ENCODE data around the gene LBX2. TPM values are rescaled to one million over a fixed set of nuclear protein-coding genes. Genes with fewer than 3 reads are reported as not detected.

LBX2 gene
- total and polyA plus RNA-seq, 9 of the 15 experiments (the other 6 are each of a cell fraction or from before 2014, with no cell fraction given): 0.39 to 6.2 (median 1.8) TPM; not detected in 1

DNA sequence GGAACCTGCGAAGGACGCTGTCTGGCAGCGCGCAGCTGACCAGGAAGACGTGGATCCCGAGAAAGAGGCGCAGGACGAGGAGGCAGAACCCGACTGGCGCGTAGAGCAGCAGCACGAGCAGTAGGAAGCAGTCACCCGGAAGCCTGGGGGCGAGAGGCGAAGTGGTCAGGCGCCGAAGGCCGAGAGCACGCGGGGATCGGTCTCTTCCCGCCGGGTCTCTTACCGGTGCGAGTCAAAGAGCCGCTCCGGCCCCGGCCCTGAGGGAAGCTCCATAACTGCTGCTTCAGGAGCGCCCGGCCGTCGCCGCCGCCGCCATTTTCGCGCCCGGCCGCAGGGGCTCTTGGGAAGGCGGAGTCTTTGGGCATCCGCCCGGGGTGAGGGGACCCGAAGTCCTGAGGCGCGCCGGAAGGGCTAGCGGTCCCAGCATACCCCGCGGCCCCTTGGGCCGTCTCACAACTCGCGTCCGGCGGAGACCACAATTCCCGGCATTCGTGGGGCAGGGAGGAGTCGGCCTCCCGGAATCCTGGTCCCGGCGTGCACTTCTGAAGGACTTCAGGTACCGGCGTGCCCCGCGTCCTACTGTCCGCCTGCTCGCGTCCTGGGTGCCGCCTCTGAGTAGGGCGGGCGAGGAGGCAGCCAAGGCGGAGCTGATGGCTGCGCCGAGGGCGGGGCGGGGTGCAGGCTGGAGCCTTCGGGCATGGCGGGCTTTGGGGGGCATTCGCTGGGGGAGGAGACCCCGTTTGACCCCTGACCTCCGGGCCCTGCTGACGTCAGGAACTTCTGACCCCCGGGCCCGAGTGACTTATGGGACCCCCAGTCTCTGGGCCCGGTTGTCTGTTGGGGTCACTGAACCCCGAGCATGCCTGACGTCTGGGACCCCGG is 30.2 kb upstream of the LBX2 start, which contains the start of the genes AUP1 and HTRA2 (continued):
- TF ChIP-seq, protein P1, sequence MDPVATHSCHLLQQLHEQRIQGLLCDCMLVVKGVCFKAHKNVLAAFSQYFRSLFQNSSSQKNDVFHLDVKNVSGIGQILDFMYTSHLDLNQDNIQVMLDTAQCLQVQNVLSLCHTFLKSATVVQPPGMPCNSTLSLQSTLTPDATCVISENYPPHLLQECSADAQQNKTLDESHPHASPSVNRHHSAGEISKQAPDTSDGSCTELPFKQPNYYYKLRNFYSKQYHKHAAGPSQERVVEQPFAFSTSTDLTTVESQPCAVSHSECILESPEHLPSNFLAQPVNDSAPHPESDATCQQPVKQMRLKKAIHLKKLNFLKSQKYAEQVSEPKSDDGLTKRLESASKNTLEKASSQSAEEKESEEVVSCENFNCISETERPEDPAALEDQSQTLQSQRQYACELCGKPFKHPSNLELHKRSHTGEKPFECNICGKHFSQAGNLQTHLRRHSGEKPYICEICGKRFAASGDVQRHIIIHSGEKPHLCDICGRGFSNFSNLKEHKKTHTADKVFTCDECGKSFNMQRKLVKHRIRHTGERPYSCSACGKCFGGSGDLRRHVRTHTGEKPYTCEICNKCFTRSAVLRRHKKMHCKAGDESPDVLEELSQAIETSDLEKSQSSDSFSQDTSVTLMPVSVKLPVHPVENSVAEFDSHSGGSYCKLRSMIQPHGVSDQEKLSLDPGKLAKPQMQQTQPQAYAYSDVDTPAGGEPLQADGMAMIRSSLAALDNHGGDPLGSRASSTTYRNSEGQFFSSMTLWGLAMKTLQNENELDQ (CRISPR knock-in tag; IDR thresholded peaks at IDR 0.05; ENCODE audit: borderline replicate concordance): no peak
- peak; percentile 81 for TF ChIP-seq PML (IDR thresholded peaks at IDR 0.05; ENCODE audit: low read length)
- TF ChIP-seq, protein P2, sequence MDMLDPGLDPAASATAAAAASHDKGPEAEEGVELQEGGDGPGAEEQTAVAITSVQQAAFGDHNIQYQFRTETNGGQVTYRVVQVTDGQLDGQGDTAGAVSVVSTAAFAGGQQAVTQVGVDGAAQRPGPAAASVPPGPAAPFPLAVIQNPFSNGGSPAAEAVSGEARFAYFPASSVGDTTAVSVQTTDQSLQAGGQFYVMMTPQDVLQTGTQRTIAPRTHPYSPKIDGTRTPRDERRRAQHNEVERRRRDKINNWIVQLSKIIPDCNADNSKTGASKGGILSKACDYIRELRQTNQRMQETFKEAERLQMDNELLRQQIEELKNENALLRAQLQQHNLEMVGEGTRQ (CRISPR knock-in tag; IDR thresholded peaks at IDR 0.05): no peak
- TF ChIP-seq ESRRB (CRISPR knock-in tag; IDR thresholded peaks at IDR 0.05; ENCODE audit: borderline replicate concordance): no peak
- TF ChIP-seq, protein P3, sequence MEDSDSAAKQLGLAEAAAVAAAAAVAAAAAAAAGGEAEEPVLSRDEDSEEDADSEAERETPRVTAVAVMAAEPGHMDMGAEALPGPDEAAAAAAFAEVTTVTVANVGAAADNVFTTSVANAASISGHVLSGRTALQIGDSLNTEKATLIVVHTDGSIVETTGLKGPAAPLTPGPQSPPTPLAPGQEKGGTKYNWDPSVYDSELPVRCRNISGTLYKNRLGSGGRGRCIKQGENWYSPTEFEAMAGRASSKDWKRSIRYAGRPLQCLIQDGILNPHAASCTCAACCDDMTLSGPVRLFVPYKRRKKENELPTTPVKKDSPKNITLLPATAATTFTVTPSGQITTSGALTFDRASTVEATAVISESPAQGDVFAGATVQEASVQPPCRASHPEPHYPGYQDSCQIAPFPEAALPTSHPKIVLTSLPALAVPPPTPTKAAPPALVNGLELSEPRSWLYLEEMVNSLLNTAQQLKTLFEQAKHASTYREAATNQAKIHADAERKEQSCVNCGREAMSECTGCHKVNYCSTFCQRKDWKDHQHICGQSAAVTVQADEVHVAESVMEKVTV (CRISPR knock-in tag; IDR thresholded peaks at IDR 0.05): no peak
- TF ChIP-seq, protein P4, sequence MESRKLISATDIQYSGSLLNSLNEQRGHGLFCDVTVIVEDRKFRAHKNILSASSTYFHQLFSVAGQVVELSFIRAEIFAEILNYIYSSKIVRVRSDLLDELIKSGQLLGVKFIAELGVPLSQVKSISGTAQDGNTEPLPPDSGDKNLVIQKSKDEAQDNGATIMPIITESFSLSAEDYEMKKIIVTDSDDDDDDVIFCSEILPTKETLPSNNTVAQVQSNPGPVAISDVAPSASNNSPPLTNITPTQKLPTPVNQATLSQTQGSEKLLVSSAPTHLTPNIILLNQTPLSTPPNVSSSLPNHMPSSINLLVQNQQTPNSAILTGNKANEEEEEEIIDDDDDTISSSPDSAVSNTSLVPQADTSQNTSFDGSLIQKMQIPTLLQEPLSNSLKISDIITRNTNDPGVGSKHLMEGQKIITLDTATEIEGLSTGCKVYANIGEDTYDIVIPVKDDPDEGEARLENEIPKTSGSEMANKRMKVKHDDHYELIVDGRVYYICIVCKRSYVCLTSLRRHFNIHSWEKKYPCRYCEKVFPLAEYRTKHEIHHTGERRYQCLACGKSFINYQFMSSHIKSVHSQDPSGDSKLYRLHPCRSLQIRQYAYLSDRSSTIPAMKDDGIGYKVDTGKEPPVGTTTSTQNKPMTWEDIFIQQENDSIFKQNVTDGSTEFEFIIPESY (CRISPR knock-in tag; IDR thresholded peaks at IDR 0.05): no peak
- TF ChIP-seq HDGF (IDR thresholded peaks at IDR 0.05): no peak
- no peak for TF ChIP-seq SNRNP70 (optimal IDR thresholded peaks at IDR 0.05; ENCODE audit: low read depth, low read length)
- TF ChIP-seq POLR3G (IDR thresholded peaks at IDR 0.05; ENCODE audit: extremely low read depth, insufficient read length, insufficient replicate concordance): no peak
- TF ChIP-seq ESRRA (IDR thresholded peaks at IDR 0.05; ENCODE audit: borderline replicate concordance, low read depth): peak; percentile 62; the same call in 1 of the 2 replicates
- TF ChIP-seq, protein P5, sequence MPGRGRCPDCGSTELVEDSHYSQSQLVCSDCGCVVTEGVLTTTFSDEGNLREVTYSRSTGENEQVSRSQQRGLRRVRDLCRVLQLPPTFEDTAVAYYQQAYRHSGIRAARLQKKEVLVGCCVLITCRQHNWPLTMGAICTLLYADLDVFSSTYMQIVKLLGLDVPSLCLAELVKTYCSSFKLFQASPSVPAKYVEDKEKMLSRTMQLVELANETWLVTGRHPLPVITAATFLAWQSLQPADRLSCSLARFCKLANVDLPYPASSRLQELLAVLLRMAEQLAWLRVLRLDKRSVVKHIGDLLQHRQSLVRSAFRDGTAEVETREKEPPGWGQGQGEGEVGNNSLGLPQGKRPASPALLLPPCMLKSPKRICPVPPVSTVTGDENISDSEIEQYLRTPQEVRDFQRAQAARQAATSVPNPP (IDR thresholded peaks at IDR 0.05; ENCODE audit: borderline replicate concordance, insufficient read depth, insufficient read length): no peak
- peak; percentile 59 for TF ChIP-seq NFRKB (IDR thresholded peaks at IDR 0.05; ENCODE audit: low read depth)
- TF ChIP-seq SIX5 (IDR thresholded peaks at IDR 0.05; ENCODE audit: borderline replicate concordance in 1 of 2, insufficient read depth in 1 of 2, low read depth in 1 of 2, low read length in 2 of 2): peak; percentile 87 to 92
- no peak for TF ChIP-seq ARHGAP35 (IDR thresholded peaks at IDR 0.05; ENCODE audit: partially characterized antibody)
- TF ChIP-seq CBX1 (IDR thresholded peaks at IDR 0.05; ENCODE audit: low read depth): peak; percentile 85; the same call in 1 of the 2 replicates
- TF ChIP-seq TBL1XR1 (IDR thresholded peaks at IDR 0.05; ENCODE audit: low read length in 2 of 2): peak in 1 of 2 experiments; percentile 31; a peak in 1 of 4 replicates
- TF ChIP-seq, protein P6, sequence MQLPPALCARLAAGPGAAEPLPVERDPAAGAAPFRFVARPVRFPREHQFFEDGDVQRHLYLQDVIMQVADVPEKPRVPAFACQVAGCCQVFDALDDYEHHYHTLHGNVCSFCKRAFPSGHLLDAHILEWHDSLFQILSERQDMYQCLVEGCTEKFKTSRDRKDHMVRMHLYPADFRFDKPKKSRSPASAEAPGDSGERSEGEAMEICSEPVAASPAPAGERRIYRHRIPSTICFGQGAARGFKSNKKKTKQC (CRISPR knock-in tag; IDR thresholded peaks at IDR 0.05): peak; percentile 26

All from K562 (cell line).